Colon (tissue), 2 donors: Measurements from ENCODE around the gene MAG.
"Not testable (repeated sequence)": the region's sequence is repeated elsewhere in the genome, so short reads cannot be mapped to it uniquely, and the experiment has no call there.

Experiments
- FAIRE-seq: peaks from 2 replicates; lab custom pipeline; 2012; peaks lifted over from hg19 to GRCh38; lab: Jason Lieb, UNC
- donor health status: control.
- donor health status: control.

Gene MAG

DNA sequence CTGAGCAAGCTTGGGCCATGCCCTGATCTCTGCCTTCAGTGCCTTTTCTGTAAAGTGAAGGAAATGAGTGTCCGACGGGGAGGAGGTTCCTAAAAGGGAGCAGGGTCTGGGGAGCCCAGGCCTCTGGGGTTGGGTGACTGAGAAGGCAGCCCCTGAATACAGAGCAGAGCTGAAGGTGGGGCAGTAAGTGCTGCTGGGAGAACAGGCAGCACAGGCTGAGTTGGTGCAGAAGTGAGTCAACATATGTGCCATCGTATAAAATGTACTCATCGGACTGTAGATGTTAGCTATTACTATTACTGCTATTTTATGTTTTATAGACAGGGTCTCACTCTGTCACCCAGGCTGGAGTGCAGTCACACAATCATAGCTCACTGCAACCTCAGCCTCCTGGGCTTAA is 10.7 kb upstream of the MAG start:
- no peak for FAIRE-seq

DNA sequence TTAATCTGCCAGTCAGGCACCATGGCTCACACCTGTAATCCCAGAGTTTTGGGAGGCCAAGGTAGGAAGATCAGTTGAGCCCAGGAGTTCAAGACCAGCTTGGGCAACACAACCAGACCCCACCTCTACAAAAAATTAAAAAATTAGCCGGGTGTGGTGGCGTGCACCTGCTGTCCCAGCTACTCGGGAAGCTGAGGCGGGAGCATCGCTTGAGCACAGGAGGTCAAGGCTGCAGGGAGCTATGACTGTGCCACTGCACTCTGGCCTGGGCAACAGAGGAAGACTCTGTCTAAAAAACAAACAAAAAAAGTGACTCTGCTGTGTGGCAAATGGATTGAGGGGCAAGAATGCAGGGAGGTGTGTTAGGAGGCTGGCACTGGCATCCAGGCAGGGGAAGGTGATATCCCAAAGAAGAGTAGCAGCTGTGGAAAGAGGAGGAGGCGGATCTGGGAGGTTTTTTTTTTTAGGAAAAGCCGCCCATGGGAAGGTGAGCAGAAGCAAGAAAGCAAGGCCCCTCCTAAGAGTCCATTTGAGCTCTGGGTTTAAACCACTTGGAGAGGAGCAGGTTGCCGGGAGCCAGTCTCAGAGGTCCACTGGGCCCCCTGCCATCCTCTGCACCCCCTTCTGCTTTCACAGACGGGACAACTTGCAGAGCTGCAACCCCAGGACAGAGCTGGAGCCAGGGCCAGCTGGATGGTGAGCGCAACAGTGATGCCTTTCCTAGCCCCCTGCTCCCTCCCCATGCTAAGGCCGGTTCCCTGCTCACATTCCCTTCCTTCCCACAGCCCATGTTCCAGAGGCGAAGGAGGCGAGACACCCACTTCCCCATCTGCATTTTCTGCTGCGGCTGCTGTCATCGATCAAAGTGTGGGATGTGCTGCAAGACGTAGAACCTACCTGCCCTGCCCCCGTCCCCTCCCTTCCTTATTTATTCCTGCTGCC is 7.5 kb upstream of the MAG start:
- FAIRE-seq = no peak

GRCh38 chr19:35285095-35285449 is 6.9 kb upstream of the MAG start:
- FAIRE-seq = no peak

GRCh38 chr19:35285465-35285864 is 6.5 kb upstream of the MAG start:
- FAIRE-seq = not testable (repeated sequence)

- FAIRE-seq = not testable (repeated sequence)
Measured at GRCh38 chr19:35286101-35286500, 5.9 kb upstream of the MAG start.

DNA sequence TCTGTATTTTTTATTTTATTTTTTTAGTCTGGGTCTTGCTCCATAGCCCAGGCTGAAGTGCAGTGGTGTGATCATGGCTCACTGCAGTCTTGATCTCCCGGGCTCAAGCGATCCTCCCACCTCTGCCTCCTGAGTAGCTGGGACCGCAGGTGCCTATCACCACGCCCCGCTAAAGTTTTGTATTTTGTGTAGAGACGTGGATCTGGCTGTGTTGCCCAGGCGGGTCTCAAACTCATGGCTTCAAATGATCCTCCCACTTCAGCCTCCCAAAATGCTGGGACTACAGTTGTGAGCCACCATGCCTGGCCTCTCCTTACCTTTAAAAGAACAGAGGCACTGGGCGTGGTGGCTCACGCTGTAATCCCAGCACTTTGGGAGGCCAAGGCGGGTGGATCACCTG is 4.2 kb upstream of the MAG start:
- no peak for FAIRE-seq

DNA sequence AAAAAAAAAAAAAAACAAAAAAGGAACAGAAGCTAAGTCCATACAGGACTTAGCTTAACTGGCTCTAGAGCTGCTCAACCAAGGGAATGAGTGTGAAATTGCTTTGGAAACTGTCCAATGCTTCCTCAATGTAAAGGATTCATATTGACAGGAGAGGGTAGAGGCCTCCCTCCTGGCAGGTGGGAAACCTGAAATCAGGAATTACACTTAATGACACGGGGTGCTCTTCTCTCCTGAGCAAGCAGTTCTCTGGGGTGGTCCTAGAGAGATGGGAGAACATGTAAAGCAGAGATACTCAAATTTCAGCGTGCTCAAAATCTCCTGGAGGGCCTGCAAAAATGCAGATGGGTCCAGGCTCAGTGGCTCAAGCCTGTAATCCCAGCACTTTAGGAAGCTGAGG is 3.6 kb upstream of the MAG start:
- no peak for FAIRE-seq

- no peak for FAIRE-seq
Measured at GRCh38 chr19:35288906-35289305, 3.1 kb upstream of the MAG start.

DNA sequence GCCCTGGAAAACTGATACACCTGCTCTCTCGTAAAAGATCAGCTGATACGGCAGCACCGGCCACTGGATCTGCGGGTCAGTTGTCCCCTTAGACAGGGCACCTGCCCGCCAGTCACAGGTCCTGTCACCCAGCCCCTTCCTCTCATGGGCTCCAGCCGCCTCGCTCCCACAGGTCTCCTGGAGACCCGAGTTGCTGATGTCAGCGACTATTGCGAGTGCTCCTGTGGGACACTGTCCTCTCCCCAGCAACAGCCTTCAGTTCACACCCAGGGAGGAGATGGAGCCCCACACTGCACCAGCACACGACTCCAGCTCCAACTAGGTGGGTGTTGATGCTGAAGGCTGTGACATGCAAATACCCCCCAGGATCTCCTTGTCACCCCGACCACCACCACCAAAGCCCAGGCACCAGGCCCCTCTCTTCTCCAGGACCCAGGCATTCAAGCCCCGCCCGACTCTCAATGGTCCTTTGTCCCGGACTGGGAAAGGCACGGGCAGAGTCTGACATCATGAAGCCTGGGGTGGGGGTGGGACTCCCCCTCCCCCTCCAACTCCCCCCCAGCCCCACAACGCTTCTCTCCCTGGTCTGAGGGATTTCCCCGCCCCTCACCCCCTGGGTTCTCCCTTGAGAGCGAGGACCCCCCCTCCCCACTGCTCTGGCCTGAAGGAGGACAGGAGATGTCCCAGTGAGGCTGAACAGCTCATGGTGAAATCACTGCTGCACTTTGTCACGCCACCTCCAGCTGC is 1.4 kb upstream of the MAG start:
- FAIRE-seq = no peak

DNA sequence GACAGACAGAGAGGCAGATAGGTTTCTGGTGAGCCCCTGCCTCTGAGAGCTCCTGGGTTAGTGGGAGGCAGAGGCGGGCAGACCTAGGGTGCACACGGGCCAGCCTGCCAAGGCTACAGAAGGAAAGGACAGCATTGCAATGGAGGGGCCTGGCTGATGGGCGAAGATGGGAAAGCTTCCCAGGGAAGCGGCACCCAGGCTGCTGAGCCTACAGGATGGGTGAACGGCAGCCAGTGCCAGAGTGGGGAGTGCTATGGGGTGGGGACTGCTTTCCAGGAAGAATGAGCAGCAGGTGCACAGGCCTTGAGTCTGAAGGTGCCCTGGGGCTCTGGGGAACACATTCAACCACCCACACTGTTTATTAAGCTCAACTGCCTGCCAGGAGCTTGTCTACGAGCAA is 702 bp upstream of the MAG start:
- no peak for FAIRE-seq

GRCh38 chr19:35292421-35293362 is 731 bp downstream of the MAG start:
- no peak for FAIRE-seq

DNA sequence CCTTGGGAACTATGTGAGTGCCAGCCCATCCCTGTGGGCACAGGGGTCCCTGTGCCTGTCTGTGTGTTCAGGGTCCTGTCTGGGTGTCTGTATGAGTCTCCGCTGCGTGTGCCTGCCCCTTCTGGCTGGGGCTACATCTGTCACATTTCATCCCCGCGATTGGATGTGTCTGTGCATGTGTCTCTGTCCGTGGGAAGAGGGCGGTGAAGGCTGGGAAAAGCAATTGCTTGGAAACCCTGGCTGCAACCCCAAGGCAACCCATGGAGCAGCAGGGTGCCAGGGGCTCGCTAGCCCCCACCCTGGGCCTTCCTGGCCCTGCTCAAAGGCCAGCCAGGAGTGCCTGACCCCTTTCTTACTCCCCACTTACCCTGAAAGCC is 1.4 kb downstream of the MAG start:
- FAIRE-seq = no peak

- FAIRE-seq = no peak
Measured at GRCh38 chr19:35293808-35294207, 1.8 kb downstream of the MAG start.

DNA sequence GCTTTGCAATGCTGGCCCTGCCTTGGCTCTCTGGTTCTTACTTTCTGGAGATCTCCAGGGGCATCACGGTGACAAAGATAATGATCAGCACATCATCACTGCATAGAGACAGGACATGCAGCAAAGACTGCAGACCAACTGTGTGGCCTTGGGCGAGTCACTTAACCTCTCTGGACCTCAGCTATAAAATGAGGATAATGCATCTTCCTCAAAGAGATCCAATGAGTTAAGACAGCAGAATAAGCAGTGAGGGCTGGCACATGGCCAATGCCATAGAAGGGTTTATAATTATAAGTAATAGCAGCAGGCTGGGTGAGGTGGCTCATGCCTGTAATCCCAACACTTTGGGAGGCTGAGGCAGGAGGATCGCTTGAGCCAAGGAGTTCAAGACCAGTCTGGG is 2.4 kb downstream of the MAG start:
- FAIRE-seq = no peak

DNA sequence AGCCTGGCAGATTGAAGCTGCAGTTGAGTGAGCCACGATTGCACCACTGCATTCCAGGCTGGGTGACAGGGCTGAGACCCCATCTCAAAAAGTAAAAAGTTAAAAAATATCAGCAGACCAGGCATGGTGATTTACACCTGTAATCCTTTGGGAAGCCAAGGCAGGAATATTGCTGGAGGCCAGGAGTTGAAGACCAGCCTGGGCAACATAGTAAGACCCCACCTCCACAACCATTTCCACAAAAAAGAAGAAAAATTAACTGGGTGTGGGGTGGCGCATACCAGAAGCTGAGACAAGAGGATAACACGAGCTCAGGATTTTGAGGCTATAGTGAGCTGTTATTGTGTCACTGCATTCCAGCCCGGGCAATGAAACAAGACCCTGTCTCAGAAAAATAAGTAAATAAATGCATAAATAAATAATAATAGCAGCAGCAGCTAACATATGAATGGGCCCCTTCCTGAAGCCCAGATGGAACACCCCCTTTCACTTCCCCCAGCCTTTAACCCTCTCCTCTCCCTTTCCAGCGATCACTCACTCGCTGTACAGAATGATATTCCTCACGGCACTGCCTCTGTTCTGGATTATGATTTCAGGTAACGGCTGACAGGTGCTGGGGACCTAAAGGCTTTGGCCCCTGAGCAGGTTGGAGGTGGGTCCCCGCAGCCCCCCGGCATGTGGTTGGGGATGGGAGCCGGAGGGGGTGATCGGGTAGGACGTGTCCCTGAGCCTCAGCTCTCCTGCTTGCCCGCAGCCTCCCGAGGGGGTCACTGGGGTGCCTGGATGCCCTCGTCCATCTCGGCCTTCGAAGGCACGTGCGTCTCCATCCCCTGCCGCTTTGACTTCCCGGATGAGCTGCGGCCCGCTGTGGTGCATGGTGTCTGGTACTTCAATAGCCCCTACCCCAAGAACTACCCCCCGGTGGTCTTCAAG is 3.2 kb downstream of the MAG start:
- FAIRE-seq = no peak

DNA sequence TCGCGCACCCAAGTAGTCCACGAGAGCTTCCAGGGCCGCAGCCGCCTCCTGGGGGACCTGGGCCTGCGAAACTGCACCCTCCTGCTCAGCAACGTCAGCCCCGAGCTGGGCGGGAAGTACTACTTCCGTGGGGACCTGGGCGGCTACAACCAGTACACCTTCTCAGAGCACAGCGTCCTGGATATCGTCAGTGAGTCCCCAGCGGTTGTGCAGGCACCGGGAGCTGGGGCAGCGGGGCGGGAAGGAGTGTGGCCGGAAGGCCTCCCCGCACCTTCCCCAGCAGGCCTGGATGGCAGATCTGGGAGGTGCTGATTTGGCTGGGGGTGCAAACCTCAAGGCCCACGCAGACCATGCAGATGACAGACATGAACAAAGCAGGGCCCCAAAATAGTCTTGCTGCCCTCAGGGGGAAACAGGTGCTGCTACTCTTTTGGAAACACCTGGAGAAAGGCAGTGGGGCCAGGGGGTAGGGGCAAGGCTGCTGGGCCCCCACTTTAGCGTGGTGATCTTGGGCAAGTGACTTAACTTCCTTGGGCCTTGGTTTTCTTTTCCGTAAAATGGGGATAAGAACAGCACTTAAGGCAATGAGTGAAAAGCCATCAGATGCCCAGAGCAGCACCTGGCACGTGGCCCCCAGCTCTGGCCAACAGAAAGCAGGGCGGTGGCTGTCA is 4.0 kb downstream of the MAG start:
- FAIRE-seq = no peak

DNA sequence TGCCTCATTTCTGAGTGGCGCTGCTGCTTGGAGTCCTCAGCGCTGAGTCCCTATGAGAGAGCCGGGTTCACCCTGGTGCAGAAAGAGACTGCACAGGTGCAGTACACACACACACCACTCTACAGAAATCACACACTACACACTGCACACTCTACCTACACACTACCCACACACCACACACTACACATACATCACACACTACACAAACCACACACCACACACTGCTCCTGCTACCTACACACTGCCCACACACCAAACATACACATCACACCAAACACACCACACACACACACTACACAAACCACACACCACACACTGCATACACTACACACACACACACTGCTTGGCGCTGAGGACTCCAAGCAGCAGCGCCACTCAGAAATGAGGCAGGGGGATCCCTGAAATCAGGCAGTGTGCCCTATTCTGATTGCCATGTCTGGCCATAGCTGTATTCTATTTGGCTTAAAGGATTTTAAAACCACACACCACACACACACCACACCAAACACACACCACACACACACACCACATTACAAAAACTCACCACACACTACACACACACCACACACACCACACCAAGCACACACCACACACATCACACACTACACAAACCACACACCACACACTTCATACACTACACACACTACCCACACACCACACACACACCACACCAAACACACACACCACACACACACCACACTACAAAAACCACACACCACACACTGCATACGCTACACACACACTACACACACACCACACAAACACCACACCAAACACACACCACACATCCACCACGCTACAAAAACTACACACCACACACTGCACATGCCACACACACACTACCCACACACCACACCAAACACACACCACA is 4.9 kb downstream of the MAG start:
- FAIRE-seq = no peak

DNA sequence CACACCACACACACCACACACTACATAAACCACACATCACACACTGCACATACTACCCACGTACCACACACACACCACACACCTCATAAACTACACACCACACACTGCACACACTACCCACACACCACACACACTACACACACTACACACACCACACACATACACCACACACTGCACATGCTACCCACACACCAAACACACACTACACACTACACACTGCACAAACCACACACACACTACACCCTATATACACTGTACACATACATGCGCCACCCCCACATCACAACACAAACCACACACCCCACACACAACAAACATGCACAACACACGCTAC is 5.5 kb downstream of the MAG start:
- no peak for FAIRE-seq

GRCh38 chr19:35297922-35298321 is 6.0 kb downstream of the MAG start:
- FAIRE-seq = no peak

DNA sequence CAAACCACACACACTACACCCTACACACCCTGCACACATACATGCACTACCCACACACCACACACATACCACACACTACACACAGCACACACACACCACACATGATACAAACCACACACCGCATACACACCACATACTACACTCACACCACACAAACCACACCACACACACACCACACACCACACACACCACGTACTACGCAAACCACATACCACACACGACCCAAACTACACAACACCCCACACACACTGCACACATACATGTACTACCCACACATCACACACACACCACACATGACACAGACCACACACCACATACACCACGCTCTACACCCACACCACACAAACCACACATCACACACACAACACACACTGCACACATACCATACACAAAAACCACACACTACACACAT is 6.6 kb downstream of the MAG start:
- FAIRE-seq = no peak
